Tibial nerve (tissue), 4 donors: ENCODE data around the gene KIR2DL1.

Experiments used
- EP300 ChIP-seq, 2 donors: sonication (generic); formaldehyde crosslinking; IDR thresholded peaks; one replicate each; pipeline ENCODE4 v1.6.1; 2017; ENCODE audit warnings: antibody characterized with exemption in 2 of 2, mild to moderate bottlenecking in 1 of 2
- TF ChIP-seq, protein P1 (sequence below), 5 experiments: fragments of 200-600 bp in 3 of 5; fragments of 450-650 bp in 2 of 5; sonication (generic) in 3 of 5; IDR thresholded peaks; one replicate each; pipeline ENCODE4 v1.5.1; 2016 to 2019; ENCODE audit warnings: antibody characterized with exemption in 5 of 5, mild to moderate bottlenecking in 3 of 5, moderate library complexity in 2 of 5

DNA sequence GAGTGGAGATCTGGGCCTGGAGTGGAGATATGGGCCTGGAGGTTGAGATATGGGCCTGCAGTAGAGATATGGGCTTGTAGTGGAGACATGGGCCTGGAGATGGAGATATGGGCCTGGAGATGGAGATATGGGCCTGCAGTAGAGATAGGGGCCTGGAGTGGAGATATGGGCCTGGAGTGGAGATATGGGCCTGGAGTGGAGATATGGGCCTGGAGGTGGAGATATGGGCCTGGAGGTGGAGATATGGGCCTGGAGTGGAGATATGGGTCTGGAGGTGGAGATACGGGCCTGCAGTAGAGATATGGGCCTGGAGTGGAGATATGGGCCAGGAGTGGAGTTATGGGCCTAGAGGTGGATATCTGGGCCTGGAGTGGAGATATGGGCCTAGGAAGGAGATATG lies 30.9 kb upstream of the KIR2DL1 start:
- TF ChIP-seq, protein P1, sequence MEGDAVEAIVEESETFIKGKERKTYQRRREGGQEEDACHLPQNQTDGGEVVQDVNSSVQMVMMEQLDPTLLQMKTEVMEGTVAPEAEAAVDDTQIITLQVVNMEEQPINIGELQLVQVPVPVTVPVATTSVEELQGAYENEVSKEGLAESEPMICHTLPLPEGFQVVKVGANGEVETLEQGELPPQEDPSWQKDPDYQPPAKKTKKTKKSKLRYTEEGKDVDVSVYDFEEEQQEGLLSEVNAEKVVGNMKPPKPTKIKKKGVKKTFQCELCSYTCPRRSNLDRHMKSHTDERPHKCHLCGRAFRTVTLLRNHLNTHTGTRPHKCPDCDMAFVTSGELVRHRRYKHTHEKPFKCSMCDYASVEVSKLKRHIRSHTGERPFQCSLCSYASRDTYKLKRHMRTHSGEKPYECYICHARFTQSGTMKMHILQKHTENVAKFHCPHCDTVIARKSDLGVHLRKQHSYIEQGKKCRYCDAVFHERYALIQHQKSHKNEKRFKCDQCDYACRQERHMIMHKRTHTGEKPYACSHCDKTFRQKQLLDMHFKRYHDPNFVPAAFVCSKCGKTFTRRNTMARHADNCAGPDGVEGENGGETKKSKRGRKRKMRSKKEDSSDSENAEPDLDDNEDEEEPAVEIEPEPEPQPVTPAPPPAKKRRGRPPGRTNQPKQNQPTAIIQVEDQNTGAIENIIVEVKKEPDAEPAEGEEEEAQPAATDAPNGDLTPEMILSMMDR (IDR thresholded peaks at IDR 0.05) = no peak
- TF ChIP-seq EP300 (IDR thresholded peaks at IDR 0.05) = no peak
